ENCODE data around the gene HMGB1.

DNA sequence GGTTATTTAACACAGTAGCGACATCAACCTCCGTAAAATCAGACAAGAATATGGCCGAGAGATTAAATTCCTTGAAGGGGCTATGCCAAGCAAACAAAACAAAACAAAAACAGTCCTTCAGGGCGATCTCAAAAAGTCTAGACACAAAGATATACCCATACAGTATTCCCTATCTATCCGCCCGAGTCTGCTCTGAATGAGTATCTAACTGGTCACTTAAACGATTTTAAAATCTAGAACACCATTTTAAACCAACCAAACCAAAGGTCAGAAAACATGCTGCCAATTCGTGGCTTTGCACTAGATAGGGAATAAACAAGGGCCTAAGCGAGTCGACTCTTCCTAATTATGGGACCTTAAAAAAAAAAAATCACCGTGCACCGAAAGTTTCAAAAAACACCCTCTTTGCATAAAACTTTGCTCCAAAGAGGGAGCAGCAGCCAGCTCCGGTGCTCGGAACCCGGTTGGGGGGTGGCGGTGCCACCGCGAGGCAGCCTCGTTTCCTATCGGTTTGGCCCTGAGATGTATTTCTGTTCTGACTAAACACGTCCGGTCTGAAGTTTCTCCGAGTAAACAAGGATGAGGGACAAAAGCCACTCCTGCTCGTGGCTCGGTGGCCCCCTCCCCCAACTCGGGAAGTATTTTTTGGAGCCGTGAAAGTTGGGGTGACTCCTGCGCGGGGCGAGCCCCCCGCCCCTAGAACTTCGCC is 1.8 kb downstream of the HMGB1 start:
- TF ChIP-seq, protein P1, sequence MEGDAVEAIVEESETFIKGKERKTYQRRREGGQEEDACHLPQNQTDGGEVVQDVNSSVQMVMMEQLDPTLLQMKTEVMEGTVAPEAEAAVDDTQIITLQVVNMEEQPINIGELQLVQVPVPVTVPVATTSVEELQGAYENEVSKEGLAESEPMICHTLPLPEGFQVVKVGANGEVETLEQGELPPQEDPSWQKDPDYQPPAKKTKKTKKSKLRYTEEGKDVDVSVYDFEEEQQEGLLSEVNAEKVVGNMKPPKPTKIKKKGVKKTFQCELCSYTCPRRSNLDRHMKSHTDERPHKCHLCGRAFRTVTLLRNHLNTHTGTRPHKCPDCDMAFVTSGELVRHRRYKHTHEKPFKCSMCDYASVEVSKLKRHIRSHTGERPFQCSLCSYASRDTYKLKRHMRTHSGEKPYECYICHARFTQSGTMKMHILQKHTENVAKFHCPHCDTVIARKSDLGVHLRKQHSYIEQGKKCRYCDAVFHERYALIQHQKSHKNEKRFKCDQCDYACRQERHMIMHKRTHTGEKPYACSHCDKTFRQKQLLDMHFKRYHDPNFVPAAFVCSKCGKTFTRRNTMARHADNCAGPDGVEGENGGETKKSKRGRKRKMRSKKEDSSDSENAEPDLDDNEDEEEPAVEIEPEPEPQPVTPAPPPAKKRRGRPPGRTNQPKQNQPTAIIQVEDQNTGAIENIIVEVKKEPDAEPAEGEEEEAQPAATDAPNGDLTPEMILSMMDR (IDR thresholded peaks at IDR 0.05) = no peak
- TF ChIP-seq ZFX (IDR thresholded peaks at IDR 0.05; ENCODE audit: borderline replicate concordance) = no peak
